HG03571 (cell line): ENCODE data around the gene TXNL4A.
"Not testable (repeated sequence)": the region's sequence is repeated elsewhere in the genome, so short reads cannot be mapped to it uniquely, and the experiment has no call there.

ENCODE experiments used
- ATAC-seq: cut with Tn5 transposase; IDR thresholded peaks from one replicate; pipeline ENCODE4 v1.9.1; 2021; ENCODE audit not compliant: unreplicated experiment

The TXNL4A gene

DNA sequence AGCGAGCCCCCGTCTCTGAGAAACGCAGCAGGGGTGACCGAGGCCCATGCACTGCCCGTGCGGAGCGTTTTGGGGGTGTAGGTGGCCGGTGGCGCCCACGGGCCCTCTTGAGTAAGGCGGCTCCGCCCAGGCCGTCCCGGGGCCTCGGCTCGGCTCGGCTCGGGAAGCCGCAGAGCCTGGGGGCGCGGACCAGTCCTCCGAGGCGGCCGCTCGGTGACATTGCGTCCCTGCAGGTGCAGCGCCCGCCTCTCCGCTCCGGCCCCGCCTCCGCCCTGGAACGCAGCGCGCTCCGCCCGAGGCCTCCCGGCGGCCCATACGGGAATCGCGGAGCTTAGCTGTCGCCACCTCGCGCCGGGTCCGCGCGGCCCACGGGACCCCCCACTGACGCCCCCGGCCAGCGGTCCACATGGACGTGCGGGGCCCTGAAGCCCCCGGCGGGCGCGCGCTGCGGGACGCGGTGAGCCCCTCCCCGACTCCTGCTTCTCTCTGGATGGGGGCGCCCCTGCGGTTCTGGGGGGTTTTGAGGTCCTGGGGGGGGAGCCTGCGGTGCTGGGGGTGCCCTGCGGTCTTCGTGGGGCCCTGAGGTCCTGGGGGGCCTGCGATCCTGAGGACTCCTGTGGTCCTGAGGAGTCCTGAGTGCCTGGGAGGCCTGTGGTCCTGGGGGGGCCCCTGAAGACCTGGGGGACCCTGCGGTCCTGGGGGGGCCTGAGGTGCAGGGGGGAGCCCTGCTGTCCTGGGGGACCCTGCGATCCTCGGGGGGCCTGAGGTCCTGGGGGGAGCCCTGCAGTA, 23.8 kb downstream of the TXNL4A start, which contains the start of gene HSBP1L1:
Gene HSBP1L1, plus strand, starts transcription at position 314 of the 789 bp plus-strand sequence. Its CDS starts 93 bp downstream, at position 407.
- peak; percentile 77 for ATAC-seq

DNA sequence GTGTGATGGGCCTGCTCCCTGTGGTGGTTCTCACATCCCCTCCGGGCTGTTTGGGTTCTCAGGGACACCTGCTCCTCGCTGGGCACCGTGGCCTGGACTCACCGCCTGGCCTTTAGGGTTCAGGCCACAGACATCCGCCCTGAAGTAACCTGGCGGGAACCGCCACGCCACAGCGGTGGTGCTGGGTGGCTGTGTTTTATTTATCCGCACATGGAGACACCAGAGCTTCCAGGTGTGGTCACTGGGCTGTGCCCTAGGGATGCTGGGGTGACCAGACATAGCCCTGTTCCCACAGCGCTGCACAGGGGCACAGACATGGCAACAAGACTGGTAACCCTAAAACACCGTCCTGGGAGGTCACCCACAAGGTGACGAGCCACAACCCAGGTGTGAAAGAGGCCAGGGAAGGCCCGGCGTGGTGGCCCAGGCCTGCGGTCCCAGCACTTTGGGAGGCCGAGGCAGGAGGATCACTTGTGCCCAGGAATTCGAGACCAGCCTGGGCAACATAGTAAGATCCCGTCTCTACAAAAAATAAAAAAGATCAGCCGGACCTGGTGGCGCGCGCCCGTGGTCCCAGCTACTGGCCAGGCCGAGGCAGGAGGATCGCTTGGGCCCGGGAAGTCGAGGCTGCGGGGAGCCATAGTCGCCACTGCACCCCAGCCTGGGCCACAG, 24.6 kb downstream of the TXNL4A start:
- ATAC-seq = no peak

DNA sequence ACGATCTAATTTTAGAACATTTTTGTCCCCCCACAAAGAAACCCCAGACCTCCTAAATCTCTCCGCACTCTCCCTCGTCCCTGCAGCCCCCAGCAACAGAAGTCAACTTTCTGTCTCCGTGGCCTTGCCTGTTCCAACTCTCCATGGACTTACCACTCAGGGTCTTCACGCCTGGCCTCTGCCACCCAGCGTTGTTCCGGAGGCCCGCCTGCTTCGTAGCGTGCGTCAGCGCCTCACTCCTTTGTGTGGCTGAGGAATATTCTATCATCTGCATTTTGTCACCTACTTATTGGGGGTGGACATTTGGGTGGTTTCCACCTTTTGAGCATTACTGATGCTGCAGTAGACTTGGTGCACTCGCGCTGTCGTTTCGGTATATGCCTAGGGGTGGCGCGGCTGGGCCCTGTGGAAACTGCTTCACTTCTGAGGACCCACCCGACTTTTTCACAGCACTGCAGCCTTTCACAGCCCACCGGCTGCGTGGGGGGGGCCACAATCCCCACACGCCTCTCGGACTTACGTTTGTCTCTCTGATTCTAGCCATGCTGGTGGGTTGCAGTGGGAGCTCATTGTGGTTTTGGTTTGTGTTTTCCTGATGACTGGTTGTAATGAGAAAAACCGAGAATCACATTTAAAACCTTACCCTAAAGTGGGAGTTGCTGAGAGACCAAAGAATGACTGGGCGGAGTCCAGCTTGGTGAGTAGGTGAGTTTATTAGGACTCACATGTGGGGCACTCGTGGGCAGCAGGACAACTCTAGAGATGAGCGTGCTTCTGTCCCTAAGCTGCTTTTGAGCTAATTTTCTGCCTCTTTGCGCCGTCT, 25.3 kb downstream of the TXNL4A start:
- peak; percentile 39 for ATAC-seq

DNA sequence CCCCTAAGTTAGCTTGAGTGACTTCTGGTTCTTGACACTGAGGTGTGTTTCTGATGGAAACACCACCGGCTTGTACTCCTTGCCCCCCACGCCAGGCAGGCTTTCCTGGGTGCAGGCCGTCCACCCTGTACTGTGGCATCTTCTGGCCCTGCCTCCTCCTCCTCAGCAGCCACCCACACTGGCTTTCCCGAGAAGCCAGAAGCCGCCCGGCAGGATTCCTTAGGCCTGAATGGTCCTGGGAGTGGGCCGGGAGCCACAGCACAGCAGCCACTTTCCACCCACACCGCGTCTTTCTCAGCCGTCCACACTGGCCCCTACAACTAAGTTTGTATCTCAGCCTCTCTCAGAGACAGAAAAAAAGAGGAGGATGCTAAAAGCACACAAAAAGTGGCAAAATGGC, 26.1 kb downstream of the TXNL4A start:
- no peak for ATAC-seq

DNA sequence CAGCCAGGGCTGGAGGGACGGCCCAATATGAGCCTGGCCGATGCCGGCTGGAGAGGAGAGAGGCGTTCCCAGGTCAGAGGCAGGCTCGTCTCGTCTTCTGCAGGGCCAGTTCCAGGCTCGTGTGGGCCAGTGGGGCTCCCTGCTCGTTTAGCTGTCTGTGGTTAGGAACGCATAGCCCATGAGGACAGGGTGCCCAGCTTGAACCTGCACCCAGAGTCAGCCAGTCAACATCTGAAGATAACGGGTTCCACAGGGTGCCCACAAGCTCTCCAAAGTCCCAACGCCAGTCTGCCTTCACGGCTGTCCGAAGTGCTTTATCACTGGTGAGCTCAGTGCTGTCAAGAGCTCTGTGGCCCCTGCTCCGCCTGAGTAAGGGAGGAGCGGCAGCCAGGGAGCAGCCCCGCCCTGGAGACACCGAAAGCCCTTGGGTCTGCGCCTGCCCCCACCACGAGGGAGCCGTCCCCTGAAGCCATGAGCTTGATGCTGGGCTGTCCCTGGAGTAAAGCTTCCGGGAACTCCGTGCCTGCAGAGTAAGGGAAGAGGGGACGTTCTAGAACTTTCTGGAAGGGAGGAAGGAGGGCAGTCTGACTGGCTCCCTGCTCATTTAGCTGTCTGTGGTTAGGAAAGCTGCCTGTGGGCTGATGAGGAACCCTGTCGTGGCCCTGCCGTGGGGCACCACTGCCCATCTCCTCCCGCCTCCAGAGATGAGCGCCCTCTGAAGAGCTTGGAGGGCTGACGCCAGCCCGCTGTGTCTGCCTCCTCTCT, 26.7 kb downstream of the TXNL4A start:
- no peak for ATAC-seq

DNA sequence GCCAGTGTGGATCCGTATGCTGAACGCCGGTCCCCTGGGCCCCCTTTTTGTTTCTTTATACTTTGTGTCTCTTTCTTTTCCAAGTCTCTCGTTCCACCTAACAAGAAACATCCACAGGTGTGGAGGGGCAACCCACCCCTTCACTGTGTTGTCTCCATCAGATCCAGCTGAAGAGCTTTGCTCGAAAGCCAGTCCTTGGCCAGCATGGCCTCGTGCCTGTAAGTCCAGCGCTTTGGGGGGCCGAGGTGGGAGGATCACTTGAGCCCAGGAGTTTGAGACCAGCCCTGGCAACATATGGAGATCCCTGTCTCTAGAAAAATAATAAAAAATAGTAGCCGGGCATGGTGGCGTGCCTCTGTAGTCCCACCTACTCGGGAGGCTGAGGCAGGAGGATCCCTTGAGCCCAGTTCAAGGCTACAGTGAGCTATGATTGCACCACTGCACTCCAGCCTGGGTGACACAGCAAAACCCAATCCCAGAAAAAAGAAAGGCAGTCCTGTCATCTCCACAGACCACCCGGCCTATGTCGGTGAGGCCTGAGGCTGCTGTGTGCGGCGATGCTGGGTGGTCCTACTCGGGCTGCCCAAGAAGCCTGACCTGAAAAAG, 27.3 kb downstream of the TXNL4A start:
- no peak for ATAC-seq

DNA sequence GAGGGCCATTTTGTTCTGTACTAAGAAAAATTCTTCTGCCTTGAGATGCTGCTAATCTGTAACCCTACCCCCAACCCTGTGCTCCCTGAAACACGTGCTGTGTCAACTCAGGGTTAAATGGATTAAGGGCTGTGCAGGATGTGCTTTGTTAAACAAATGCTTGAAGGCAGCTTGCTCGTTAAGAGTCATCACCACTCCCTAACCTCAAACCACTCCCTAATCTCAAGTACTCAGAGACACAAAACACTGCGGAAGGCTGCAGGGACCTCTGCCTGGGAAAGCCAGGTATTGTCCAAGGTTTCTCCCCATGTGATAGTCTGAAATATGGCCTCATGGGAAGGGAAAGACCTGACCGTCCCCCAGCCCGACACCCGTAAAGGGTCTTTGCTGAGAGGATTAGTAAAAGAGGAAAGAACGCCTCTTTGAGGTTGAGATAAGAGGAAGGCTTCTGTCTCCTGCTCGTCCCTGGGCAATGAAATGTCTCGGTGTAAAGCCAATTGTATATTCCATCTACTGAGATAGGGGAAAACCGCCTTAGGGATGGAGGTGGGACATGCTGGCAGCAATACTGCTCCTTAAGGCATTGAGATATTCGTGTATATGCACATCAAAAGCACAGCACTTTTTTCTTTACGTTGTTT, 28.1 kb downstream of the TXNL4A start:
- ATAC-seq = not testable (repeated sequence)

DNA sequence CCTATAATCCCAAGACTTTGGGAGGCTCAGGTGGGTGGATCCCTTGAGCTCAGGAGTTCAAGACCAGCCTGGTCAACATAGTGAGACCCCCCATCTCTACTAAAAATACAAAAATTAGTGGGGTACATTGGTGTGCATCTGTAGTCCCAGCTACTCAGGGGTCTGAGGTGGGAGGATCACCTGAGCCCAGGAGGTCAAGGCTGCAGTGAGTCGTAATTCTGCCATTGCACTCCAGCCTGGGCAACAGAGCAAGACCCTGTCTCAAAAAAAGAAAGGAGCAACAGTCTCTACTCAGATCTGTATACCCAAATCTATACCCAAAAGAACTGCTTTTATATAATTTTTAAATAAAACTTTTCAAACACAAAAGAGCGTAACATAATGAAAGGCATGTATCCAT, 29.4 kb downstream of the TXNL4A start:
- ATAC-seq = no peak

DNA sequence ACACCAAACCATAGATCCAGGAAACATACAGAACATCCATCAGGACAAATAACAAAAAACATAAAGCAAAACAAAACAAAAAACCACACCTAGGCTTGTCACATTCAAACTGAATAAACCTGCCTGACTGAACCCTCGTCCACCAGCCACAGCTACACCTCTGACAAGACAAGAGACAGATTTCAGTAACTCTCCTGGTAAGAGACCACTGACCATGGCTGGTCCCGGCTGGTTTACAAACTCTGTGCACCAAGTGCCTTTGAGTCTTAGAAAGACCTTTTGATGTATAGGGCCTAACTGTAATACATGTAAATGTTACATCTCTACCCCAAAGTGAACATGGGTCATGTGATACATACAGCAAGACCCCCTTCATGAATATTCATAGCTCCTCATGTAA, 32.1 kb downstream of the TXNL4A start:
- no peak for ATAC-seq

DNA sequence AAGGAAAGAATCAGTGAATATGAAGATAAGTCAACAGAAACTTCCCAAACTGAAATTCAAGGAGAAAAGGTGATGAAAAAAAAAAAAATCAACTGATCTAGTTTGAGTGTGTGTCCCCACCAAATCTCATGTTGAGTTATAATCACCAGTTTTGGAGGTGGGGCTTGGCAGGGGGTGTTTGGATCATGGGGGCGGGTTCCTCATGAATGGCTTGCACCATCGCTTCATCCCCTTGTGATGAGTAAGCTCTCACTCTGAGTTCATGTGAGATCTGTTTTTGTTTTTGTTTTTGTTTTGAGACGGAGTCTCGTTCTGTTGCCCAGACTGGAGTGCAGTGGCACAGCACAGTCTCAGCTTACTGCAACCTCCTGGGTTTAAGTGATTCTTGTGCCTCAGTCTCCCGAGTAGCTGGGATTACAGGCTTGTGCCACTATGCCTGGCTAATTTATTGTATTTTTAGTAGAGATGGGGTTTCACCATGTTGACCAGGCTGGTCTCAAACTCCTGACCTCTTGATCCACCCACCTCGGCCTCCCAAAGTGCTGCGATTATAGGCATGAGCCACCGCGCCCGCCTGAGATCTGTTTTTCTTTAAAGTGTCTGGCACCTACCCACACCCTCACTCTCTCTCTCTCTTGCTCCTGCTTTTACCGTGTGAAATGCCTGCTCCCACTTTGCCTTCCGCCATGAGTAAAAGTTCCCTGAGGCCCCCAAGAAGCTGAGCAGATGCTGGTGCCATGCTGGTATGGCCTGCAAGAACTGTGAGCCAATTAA, 32.9 kb downstream of the TXNL4A start:
- no peak for ATAC-seq

DNA sequence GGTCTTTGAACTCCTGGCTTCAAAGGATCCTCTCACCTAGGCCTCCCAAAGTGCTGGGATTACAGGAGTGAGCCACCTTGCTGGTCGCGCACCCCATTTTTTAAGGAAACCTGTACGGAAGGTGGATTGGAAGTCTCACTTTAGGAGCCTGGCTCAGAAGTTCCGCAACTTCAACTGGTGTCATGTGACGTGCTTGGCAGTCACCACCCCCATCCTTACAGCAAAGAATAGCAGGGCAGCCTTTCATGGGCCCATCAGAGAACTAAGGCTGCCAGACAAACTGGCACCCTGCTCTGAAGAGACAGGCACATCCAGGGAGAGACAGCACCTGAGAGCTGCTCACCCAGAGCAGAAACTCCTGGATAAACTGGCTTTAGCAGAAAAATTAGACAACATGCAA, 33.6 kb downstream of the TXNL4A start:
- no peak for ATAC-seq

DNA sequence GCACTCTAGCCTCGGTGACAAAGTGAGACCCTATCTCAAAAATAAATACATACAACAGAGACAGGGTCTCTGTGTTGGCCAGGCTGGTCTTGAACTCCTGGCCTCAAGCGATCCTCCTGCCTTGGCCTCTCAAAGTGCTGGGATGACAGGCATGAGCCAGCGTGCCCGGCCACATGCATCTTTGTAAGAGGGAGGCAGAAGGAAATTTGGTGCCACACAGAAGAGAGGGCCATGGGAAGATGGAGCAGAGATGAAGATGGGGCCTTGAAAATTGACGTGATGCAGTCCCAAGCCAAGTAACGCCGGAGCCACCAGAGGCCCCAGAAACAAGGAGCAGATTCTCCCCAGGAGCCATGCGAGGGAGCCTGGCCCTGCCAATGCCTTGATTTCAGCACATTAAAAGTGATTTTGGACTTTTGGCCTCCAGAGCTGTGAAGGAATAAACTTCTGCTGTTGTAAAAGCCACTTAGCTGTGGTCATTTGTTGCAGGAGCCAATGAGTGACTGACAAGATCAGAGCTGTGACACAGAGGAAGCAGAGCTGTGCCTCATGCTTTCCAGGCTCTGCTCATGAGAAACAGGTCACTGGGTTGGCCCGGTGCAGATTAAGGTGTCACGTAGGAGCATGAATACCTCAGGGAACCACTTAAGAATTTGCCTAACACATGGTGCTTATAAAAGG, 34.3 kb downstream of the TXNL4A start:
- no peak for ATAC-seq

DNA sequence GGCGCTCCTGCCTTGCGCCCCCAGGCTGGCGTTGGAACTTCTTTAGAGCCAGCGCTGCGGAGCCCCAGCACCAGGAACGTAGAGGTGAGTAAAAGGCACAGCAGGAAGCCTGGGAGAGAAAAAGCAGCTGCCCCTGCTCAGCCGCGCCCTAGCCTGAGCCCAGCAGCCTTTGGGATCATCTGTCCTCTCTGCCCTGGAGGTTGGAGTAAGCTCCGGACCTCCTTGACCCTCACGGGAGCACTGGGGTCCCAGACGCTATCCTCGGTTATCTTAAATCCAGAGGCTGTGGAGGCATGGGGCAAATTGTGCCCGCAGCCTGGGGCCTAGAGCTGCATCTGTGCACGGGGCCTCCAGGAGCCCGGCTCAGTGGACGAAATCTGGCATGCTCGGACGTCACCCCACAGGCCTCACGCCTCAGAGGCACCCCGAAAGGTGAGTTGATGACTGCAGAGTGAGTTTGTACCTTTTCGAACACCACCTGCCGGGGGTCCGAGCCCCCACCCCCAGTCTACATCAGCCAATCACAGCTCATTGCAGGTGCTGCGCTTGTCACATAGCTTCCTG, 35.3 kb downstream of the TXNL4A start:
- ATAC-seq = no peak

DNA sequence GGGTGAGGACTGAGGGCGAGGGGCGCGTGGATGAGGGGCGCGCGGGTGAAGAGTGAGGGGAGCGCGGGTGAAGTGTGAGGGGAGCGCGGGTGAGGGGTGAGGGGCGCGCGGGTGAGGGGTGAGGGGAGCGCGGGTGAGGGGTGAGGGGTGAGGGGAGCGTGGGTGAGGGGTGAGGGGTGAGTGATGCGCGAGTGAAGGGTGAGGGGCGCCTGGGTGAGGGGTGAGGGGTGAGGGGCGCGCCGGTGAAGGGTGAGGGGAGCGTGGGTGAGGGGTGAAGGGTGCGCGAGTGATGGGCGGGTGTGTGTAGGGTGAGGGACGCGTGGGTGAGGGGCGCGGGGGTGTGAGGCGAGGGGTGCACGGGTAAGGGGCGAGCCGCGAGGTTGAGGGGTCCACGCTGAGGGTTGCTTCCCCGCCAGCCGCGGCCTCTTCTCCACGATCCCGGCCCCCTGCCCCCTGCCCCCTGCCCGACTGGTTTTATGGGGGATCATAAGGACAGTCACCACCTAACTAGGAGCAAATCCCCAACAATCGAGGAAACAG, 35.8 kb downstream of the TXNL4A start:
- ATAC-seq = no peak

DNA sequence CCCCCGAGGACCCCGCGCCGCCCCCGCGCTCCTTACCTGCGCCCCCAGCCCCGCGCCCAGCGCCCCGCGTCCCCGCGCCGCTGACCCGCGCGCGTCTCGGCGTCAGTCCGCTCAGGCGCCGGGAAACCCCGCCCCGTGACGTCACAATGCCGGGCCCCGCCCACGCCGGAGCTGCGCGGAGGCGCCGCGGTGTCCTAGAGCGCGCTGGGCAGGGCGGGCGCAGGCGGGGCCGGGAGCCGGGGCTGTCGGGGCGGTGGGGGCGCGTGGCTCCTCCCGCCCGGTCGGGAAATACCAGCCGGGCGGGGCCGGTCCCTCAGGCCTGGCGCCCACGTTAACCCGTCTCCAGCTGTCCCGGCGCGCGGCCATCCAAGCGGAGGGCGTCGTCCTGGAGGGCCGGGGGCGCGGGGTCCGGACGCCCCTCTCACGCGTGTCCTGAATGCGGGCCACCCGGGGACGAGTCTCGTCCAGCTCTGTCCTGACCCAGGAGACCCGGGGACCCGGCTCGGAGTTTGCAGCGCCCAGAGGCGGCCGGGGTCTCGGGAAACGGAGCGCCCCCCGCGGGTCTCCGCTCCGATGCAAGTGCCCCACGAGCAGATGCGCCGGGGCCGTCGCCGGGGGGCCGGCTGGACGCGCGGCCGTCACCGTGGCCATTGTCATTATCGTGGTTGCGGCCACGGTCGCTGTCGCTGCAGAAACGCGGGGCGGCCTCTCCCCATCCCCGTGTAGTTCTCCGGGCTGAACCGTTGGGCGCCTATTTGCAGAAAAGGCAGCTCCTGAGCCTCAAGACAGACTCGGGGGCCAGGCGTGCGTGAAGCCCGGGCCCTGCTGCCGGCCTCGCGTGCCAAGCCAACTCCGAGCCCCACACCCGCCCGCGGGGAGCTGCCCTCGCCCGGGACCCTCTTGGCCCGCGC, 36.6 kb downstream of the TXNL4A start, which contains the start of gene SLC66A2:
Gene SLC66A2, minus strand, starts transcription at position 109 of the 911 bp plus-strand sequence. CDS start 727 bp downstream, outside the sequence.
- peak; percentile 66 for ATAC-seq

DNA sequence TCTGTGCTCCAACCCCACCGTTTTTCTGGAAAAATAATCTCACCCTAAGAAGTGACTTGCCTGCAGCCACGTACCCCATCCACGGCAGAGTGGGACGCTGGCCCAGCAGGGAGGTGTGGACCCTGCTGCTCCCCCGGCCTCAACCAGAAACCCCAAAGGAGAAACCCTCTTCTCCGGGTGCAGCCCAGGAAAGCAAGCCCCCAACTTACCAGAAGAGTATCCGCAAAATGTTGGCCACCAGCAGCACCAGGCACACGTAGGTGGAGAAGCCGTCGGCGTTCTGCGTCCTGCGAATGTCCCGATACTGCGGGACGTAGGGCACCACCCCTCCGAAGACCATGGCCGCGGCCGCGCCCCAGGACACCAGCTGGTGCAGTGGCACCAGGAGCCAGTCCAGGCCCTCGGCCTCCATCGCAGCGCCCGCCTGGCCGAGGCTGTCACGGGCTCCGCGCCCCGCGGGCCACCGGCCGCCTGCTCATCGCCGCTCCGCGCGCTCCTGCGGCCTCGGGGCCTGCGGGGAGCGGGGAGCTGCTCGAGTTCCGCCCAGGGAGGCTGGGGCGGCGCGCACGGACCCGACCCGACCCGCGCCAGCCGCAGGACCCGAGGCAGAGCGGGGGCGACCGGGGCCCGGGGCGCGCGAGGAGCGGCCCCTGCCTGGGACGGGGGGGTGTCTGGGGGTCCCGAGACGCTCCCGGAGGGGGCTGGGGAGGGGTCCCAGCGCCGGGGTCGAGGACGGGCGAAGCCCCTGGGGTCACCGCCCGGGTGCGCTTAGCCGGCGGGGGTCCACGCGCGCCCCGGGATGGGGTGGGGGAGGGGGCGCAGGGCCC, 37.6 kb downstream of the TXNL4A start:
- ATAC-seq = peak; percentile 20
